ENCODE data around the gene AURKAIP1.

DNA sequence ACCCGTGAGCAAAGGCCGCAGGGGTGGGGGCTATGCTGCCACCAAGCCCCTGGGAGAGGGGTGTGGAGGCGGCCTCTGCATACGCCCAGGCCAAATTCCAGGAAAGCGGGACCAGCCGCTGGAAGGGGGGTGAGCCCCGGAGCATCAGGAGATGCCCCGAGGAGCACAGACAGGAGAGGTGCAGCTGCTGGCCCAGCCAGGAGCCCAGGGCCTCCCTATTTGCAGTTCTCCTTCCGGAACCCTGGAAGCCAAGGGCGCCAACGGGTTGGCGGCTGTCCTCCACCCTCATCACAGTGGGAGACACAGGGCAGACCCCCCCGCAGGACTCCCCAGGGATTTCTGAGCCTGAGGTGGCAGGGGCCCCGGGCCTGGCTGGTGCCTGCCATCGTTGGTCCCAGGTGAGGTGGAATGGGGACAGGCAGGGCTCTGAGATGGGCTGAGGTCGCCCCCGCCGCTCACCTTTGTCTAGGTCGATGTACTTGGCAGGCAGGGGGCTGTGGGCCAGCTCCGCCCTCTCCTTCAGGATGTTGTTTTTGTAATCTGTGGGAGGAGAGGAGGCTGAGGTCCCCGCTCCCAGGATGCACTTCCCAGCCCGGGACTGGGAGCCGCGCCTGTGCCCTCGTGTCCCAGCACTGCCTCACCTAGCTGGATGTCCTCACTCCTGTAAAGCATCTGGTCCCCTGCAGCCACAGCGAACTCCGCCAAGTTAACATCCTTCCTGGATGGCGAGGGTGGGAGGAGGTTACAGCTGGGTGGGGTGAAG is 21.4 kb downstream of the AURKAIP1 start:
- TF ChIP-seq, protein P1, sequence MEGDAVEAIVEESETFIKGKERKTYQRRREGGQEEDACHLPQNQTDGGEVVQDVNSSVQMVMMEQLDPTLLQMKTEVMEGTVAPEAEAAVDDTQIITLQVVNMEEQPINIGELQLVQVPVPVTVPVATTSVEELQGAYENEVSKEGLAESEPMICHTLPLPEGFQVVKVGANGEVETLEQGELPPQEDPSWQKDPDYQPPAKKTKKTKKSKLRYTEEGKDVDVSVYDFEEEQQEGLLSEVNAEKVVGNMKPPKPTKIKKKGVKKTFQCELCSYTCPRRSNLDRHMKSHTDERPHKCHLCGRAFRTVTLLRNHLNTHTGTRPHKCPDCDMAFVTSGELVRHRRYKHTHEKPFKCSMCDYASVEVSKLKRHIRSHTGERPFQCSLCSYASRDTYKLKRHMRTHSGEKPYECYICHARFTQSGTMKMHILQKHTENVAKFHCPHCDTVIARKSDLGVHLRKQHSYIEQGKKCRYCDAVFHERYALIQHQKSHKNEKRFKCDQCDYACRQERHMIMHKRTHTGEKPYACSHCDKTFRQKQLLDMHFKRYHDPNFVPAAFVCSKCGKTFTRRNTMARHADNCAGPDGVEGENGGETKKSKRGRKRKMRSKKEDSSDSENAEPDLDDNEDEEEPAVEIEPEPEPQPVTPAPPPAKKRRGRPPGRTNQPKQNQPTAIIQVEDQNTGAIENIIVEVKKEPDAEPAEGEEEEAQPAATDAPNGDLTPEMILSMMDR (IDR thresholded peaks at IDR 0.05; ENCODE audit: poor library complexity, severe bottlenecking): no peak
- TF ChIP-seq, protein P2, sequence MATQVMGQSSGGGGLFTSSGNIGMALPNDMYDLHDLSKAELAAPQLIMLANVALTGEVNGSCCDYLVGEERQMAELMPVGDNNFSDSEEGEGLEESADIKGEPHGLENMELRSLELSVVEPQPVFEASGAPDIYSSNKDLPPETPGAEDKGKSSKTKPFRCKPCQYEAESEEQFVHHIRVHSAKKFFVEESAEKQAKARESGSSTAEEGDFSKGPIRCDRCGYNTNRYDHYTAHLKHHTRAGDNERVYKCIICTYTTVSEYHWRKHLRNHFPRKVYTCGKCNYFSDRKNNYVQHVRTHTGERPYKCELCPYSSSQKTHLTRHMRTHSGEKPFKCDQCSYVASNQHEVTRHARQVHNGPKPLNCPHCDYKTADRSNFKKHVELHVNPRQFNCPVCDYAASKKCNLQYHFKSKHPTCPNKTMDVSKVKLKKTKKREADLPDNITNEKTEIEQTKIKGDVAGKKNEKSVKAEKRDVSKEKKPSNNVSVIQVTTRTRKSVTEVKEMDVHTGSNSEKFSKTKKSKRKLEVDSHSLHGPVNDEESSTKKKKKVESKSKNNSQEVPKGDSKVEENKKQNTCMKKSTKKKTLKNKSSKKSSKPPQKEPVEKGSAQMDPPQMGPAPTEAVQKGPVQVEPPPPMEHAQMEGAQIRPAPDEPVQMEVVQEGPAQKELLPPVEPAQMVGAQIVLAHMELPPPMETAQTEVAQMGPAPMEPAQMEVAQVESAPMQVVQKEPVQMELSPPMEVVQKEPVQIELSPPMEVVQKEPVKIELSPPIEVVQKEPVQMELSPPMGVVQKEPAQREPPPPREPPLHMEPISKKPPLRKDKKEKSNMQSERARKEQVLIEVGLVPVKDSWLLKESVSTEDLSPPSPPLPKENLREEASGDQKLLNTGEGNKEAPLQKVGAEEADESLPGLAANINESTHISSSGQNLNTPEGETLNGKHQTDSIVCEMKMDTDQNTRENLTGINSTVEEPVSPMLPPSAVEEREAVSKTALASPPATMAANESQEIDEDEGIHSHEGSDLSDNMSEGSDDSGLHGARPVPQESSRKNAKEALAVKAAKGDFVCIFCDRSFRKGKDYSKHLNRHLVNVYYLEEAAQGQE (IDR thresholded peaks at IDR 0.05; ENCODE audit: borderline replicate concordance): no peak
- TF ChIP-seq RAD21 (conservative IDR thresholded peaks at IDR 0.05) (no peak), EP300 (conservative IDR thresholded peaks at IDR 0.05; ENCODE audit: poor library complexity, severe bottlenecking) (no peak), POLR2AphosphoS5 (IDR thresholded peaks at IDR 0.05) (no peak)

Measured in neural cell (in vitro differentiated cells).